GM12865 (cell line): Measurements from ENCODE around the gene CA6.

Experiments used
- DNase-seq: peaks from one replicate; pipeline ENCODE4 v3.0.0; 2010; ENCODE audit warnings: low read depth
- H3K4me3 ChIP-seq: 2 replicates; pipeline ENCODE4 v1.5.1; 2011; ENCODE audit warnings: mild to moderate bottlenecking, low read depth, low read length, control low read depth
- TF ChIP-seq, protein P1 (sequence below): IDR thresholded peaks from 2 replicates; pipeline ENCODE4 v1.5.1; 2011; ENCODE audit warnings: low read length, control low read depth, low read depth, inconsistent platforms; ENCODE audit not compliant: insufficient read depth; ENCODE audit errors: missing control alignments

The CA6 gene

DNA sequence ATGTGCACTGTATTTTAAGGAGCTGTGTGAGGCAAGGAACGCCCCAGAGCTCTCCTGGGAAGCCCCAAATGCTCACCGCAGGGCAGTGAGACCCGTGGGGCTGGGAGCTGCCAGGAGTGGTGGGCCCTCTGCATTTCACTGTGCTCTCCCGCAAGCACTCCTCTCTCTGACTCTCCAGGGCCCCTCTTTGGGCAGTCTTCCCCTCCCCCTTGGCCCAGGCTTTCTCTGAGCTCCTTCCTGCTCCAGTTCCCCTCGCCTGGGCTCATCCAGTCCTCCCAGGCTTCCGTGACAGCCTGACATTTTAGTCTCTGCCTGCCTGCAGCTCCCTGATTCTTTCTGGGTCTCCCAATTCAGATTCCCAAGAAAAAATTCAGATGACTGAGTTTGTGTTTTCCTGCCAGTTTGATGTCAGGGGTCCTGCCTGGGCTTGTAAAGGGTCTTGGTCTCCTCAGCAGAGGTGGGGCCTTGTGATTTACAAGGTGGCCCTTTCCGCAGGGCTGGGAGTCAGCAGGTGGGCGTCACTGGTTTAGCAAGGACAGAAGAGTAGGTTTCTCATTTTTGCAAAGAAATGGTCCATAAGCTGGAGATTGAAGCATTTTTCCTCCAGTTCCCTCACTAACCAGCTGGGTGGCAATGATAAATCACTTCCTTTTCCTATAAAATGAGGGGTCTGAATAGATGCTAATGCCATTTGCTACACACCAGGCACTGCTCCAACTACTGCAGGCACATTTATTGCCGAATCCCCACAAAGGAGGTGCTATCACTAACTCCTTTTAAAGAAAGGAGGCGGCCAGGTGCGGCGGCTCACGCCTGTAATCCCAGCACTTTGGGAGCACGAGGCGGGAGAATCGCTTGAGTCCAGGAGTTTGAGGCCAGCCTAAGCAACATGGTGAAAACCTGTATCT is 1.9 kb upstream of the CA6 start:
- H3K4me3 ChIP-seq: no peak overlapping the region
- TF ChIP-seq, protein P1, sequence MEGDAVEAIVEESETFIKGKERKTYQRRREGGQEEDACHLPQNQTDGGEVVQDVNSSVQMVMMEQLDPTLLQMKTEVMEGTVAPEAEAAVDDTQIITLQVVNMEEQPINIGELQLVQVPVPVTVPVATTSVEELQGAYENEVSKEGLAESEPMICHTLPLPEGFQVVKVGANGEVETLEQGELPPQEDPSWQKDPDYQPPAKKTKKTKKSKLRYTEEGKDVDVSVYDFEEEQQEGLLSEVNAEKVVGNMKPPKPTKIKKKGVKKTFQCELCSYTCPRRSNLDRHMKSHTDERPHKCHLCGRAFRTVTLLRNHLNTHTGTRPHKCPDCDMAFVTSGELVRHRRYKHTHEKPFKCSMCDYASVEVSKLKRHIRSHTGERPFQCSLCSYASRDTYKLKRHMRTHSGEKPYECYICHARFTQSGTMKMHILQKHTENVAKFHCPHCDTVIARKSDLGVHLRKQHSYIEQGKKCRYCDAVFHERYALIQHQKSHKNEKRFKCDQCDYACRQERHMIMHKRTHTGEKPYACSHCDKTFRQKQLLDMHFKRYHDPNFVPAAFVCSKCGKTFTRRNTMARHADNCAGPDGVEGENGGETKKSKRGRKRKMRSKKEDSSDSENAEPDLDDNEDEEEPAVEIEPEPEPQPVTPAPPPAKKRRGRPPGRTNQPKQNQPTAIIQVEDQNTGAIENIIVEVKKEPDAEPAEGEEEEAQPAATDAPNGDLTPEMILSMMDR: no peak
- DNase-seq: no peak

DNA sequence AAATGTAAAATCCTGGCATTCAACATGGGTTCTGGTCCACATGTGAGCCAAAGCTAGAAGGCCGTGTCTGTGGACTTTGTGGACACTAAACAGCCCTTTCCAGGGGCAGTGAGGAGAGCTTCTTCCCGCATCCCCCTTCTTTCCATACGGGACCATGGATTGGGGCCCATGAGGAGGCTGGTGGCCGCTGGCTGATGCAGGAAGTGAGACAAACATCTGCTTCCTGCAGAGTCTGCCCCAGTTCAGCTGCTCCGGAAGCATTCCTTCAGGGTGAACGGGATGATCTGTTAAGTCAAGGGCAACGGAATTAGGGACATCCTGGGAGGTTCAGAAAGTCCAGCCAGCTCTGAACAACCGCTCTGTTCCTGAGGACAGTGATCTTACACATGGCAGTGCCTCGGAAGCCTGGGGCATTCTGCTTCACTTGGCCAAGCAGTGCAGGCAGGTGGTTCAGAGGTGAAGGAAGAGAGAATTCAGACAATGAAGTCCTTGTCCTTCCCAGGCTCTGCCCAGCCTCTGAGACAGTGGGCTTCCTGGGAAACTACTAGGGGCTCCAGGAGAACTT is 1.5 kb downstream of the CA6 start:
- no peak for DNase-seq
- TF ChIP-seq, protein P1: no peak
- H3K4me3 ChIP-seq: no peak overlapping the region

DNA sequence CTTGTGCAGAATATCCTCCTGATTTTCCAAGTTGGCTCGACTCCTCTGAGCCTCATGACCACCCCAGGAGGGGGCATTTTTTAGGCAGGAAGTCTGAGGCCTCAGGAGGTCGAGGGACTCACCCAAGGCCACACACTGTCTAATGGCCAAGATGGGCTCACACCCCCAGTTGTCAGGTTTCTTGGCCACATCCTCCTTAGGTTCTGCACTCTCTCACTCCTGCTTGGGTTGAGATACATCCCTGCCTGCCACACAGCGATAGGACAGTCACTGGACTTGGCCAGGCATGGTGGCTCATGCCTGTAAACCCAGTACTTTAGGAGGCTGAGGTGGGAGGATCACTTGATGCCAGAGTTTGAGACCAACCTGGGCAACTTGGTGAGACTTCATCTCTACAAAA is 4.6 kb downstream of the CA6 start:
- no peak for DNase-seq
- no peak overlapping the region for H3K4me3 ChIP-seq
- TF ChIP-seq, protein P1: no peak

DNA sequence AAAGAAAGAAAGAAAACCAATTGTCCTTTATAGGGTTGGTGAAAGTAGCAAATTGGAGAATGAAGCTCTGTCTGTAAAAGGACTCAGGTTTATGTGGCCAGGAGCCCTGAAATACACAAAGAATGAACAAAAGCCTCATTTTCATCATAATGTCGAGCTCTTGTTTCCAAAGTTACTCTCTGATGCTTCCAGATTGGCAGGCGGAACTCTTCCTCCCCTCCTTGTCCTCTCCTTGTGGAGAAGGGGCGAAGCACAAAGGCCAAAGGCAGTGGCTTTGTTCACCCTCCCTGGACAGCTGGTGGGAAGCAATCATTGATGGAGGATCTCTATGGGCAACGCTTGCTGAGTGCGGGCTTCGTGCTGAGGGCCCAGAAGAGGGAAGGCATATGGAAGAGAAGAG is 5.6 kb downstream of the CA6 start:
- DNase-seq: no peak
- TF ChIP-seq, protein P1: no peak
- H3K4me3 ChIP-seq: no peak overlapping the region

DNA sequence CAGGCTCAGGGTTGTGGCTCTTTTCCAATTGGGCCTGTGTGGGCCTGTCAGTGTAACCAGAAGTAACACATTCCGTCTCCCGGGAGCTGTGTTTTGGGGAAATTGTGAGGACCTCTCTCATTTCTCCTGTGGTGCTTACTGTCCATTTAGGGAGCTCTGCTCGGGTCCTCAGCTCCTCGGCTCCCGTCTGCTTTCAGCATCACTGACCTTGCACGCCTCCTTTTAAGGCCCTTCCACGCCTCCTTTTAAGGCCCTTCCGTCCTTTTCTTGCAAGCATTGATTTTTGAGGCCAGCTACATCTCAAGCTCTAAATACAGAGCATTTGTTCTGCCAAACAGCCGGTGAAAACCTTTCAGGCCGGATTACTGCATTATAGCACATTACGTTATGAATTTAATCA is 9.7 kb downstream of the CA6 start:
- no peak overlapping the region for H3K4me3 ChIP-seq
- TF ChIP-seq, protein P1: no peak
- no peak for DNase-seq

DNA sequence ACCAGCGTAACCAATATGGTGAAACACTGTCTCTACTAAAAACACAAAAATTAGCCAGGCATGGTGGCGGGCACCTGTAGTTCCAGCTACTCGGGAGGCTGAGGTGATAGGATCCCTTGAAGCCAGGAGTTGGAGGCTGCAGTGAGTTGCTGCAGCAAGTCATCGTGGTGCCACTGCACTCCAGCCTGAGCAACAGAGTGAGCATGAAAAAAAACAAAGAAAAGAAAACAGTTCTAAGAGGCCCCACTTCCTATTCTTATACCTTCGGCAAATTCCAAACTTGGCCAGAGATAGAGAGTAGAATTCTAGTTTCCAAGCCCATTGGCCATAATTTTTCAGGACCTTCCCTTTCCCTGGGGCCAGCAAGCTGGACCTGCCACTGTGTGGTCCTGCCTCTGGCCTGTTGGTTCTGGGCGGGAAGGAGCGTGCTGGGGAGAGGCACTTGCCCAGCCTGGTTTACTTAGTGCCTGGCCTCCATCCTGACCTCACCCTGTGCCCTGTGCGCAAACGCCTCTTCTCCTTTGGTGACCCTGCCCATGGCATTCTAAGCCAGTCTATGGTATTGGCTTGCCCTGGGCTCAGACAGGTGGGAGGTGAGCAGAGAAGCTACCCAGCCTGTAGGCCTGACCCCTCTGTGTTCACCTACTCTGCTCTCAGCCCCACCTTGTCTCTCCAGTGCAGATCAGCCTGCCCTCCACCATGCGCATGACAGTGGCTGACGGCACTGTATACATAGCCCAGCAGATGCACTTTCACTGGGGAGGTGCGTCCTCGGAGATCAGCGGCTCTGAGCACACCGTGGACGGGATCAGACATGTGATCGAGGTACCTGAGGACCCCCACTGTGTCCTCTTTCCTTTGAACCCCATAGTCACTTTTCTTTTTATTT is 11.0 kb downstream of the CA6 start:
- TF ChIP-seq, protein P1: no peak
- no peak overlapping the region for H3K4me3 ChIP-seq
- no peak for DNase-seq
